Transverse colon (tissue), 4 donors: Measurements from ENCODE around the gene FNDC3B.

Experiments used
- POLR2A ChIP-seq: fragments of 450-650 bp; IDR thresholded peaks from one replicate; pipeline ENCODE4 v1.6.1; 2016; ENCODE audit warnings: antibody characterized with exemption, mild to moderate bottlenecking, moderate library complexity
- POLR2AphosphoS5 ChIP-seq, 3 donors: sonication (generic); formaldehyde crosslinking; IDR thresholded peaks; one replicate each; pipeline ENCODE4 v1.6.1; 2016; ENCODE audit warnings: antibody characterized with exemption in 3 of 3
- TF ChIP-seq, protein P1 (sequence below), 5 experiments: fragments of 200-600 bp in 3 of 5; fragments of 450-650 bp in 2 of 5; sonication (generic) in 3 of 5; IDR thresholded peaks; 1 replicate in 2 of 5; 2 replicates in 3 of 5; pipeline ENCODE4 v1.5.1; 2016 to 2017; ENCODE audit warnings: antibody characterized with exemption in 5 of 5, inconsistent platforms in 3 of 5, mild to moderate bottlenecking in 2 of 5, moderate library complexity in 1 of 5

DNA sequence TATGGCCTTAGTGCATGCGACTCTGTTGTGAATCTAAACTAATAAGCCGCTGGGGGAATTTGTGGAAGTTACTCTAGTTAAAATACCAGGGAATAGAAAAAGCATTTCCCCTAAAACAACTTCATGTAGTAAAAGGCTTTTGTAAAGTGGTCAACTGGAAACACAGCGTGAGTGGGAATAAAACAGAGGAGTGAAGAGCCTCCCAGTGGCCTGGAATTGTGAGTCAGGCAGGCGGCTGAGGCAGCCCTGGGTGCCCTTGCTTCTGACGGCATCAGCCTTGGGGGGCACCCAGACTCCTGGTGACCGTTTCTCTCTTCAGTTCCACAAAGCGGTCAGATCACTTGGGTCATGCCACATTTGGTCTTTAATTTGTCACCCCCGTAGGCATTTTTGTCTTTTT lies 300.5 kb downstream of the FNDC3B start:
- TF ChIP-seq, protein P1, sequence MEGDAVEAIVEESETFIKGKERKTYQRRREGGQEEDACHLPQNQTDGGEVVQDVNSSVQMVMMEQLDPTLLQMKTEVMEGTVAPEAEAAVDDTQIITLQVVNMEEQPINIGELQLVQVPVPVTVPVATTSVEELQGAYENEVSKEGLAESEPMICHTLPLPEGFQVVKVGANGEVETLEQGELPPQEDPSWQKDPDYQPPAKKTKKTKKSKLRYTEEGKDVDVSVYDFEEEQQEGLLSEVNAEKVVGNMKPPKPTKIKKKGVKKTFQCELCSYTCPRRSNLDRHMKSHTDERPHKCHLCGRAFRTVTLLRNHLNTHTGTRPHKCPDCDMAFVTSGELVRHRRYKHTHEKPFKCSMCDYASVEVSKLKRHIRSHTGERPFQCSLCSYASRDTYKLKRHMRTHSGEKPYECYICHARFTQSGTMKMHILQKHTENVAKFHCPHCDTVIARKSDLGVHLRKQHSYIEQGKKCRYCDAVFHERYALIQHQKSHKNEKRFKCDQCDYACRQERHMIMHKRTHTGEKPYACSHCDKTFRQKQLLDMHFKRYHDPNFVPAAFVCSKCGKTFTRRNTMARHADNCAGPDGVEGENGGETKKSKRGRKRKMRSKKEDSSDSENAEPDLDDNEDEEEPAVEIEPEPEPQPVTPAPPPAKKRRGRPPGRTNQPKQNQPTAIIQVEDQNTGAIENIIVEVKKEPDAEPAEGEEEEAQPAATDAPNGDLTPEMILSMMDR (IDR thresholded peaks at IDR 0.05), result no peak
- no peak for TF ChIP-seq POLR2A
- TF ChIP-seq POLR2AphosphoS5 (IDR thresholded peaks at IDR 0.05), result no peak
